GM19455 (cell line): ENCODE measurements around the gene USP5.

Experiments
- ATAC-seq: cut with Tn5 transposase; IDR thresholded peaks from one replicate; pipeline ENCODE4 v1.9.1; 2021; ENCODE audit not compliant: unreplicated experiment

The USP5 gene

DNA sequence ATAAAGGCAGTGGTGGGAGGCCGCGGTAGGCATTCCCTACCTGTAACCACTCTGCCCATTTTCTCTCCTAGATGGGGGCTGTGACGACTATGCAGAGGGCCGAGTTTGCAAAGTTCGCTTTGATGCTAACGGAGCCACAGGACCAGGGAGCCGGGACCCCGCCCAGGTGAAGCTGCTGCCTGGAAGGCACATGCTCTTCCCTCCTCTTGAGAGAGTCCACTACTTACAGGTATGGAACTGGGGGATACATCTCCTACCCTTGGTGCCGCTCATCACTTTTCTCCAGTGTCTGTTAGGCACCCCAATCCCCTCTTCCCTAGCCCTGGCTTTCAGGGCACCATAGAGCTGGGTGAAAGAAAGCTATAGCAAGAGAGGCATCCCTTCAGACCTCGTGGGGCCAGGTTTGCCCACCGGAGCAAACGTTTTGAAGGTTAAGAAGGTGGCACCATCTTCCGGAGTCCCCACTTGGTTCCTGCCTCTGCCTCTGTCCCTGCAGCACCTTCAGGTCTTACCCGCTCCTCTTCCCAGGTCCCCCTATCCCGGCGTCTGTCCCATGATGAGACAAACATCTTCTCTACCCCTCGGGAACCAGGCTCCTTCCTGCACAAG is 25.7 kb upstream of the USP5 start:
- no peak for ATAC-seq

DNA sequence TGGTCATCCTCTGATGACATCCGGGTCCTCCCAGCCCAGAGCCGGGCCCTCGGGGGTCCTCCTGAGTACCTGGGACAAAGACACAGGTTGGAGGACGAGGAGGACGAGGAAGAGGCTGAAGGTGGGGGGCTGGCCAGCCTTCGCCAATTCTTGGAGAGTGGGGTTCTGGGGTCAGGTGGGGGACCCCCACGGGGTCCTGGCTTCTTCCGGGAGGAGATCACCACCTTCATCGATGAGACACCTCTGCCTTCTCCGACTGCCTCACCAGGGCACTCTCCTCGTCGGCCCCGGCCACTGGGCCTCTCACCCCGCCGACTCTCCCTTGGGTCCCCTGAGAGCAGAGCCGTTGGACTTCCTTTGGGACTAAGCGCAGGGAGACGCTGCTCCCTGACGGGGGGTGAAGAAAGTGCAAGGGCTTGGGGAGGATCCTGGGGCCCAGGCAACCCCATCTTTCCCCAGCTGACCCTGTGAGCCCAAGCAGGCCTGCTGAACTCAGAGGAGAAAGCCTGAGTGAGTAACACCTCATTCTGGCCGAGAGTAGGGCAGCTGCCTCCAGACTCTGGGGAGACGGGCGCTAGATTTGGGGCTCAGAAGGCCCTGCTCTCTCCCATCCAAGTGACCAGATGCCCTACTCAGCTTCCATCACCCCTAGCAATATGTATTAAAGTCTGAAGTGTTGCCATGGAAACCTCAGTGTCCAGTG is 25.1 kb upstream of the USP5 start:
- no peak for ATAC-seq

DNA sequence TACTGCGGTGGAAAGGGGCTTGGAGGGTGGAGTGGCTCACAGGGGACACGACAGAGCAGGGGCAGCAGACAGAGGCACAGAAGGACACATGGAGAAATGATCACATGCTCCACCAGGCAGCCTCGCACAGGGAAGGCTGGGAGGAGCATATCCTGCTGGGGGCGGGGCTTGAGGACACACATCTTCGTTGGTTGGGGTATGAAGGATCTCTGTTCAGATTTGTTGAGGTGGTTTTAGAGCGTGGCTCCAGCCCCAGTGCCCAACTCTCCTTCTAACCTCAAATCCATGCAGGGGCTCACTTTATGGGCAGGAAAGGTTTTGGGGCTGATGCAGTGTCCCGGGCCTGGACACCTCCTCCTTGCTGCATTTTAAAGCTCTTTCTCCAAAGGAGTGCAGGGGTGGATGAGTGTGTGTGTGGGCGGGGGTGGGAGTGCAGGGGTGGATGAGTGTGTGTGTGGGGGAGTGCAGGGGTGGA is 24.5 kb upstream of the USP5 start:
- ATAC-seq = no peak

DNA sequence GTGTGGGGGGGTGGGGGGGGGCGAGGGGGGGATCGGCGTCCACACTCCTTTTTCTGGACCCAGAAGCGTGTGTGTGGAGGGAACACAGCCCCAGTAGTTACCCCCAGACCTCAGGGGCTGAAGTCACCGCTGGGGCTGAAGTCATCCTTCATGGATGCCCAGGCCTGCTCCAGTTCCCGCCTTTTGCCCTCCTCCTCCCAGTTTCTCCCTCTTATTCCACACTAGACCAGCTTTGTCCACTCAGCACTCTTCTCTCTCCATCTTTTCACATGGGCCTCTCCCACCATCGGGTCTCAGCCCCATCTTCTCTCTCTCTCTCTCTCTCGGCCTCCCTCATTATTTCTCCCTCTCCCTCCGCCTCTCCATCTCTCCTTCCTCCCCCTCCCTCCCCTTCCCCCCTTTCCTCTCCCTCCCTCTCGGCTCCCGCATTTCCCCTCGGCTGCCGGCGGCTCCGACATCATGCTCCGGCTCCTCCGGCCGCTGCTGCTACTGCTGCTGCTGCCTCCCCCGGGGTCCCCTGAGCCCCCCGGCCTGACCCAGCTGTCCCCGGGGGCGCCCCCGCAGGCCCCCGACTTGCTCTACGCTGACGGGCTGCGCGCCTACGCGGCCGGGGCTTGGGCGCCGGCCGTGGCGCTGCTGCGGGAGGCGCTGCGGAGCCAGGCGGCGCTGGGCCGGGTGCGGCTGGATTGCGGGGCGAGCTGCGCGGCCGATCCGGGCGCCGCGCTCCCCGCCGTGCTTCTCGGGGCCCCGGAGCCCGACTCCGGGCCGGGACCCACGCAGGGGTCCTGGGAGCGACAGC is 23.8 kb upstream of the USP5 start, which contains the start of gene P3H3:
Gene P3H3 (plus strand): TSS at position 426 of the 799 bp plus-strand sequence. CDS start 34 bp downstream, at position 460.
- no peak for ATAC-seq

DNA sequence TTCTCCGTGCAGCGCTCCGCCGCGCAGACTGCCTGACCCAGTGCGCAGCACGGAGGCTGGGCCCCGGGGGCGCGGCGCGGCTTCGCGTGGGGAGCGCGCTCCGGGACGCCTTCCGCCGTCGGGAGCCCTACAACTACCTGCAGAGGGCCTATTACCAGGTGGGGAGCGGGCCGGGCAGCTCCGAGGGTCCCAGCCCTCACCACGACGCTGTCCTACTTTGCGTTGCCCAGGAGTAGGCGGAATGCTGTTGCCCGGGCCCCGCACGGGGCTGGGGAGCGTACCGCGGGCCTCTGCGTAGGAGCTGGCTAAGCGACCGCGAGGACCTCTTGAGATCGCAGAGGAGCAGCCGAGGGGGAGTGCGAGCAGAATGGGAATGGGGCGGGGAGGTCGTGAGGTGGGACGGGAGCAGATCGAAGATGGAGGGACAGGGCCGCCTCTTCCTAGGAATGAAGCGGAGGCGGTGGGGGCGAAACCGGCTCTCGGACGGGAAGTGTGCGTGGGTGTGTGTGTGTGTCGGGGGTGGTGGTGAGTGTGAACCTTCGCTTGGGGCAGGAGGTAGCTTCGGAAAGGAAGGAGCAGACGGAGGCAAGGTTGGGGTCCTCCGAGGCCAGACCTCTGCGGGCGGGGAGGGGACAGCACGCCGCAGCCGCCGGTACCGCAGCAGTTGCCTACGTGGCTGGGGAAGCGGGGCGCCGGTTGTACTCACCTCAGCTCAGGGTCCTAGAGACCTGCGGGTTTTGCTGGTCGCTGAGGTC is 23.0 kb upstream of the USP5 start:
- no peak for ATAC-seq

DNA sequence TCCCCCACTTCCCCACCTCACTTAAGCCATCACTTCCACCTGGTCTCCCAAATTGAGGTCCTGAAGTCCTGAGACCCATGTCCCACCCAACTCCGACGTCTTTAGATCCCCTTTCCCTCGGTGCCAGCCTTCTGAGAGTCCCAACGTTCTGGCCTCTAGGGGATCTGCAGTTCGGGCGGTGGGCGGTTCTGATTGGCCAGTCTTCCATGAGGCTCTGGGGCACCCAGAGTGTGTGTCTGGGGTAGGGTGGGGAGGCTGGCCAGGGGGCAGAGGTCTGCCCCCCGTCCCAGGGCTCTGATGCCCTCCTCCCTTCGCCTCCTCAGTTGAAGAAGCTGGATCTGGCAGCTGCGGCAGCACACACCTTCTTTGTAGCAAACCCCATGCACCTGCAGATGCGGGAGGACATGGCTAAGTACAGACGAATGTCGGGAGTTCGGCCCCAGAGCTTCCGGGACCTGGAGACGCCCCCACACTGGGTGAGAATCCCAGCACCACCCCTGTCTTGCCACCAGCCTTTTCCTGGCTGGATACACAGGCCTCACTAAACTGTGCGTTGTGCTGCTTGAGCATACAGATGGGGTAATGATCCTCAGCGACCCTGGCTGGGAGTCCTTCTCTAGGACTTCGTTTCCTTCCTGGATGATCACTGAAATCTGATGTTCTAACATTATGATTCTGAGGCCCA is 22.3 kb upstream of the USP5 start:
- ATAC-seq = no peak

DNA sequence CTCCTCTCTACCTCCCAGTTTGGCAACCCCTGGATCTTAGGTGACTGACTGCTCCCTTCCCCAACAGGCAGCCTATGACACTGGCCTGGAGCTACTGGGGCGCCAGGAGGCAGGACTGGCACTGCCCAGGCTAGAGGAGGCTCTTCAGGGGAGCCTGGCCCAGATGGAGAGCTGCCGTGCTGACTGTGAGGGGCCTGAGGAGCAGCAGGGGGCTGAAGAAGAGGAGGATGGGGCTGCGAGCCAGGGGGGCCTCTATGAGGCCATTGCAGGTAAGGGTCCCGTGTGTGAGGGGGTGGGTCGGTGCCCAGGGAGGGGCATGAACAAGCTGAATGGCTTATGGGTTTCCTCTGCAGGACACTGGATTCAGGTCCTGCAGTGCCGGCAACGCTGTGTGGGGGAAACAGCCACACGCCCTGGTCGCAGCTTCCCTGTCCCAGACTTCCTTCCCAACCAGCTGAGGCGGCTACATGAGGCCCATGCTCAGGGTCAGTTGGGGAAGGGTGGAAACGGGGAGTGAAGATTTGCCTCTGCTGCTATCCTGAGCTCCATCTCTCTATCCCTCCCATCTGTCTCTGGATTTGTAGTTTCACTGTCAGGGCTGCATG is 21.6 kb upstream of the USP5 start:
- ATAC-seq = no peak

DNA sequence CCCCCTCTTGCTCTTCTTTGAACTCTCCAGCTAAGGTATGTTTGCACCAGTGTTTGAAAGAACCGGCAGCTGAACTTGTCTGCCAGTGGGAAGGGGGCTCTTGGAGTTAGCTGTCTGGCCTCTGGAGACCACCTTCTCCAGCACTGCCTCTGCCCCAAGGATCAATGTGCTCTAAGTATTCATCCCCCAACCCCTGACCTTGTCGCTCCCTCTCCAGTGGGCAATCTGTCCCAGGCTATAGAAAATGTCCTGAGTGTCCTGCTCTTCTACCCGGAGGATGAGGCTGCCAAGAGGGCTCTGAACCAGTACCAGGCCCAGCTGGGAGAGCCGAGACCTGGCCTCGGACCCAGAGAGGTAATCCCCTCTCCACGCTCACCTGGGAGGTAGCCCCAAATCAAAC is 21.0 kb upstream of the USP5 start:
- no peak for ATAC-seq

DNA sequence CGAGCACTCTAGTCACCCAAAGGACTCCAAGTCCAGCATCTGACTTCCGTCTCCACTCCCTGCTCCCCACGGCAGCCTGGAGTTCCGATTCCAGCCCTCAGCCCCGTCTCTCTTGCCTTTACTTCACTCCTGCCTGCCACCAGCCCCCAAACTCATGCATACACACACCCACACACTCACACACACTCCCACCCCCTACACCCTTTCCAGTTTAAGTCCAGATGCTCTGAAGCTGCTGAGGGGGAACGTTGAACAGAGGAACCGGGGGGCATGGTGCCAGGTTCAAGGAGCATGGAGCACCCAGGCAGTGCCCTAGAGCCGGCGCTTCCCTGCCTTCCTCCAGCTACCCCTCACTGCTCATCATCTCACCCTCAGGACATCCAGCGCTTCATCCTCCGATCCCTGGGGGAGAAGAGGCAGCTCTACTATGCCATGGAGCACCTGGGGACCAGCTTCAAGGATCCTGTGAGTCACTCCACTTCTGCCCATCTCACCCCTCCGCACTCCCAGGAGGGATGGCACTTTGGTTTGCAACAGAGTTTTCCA is 20.4 kb upstream of the USP5 start:
- ATAC-seq = no peak

DNA sequence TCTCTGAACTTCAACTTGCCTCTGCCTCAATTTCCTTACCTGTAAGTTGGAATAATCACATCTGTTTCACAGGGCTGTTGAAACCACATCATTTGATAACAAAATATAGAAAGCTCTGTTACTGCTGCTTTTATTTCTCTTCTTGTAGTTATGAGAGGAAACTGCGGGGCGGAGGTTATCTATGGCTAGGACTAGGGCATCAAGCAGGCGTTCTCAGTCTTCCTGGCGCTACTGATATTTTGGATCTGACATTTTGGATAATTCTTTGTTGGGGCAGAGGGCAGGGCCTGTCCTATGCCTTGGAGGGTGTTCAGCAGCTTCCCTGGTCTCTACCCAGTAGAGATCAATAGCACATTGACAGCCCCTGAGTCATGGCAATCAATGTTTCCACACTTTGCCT is 19.8 kb upstream of the USP5 start:
- ATAC-seq = no peak

DNA sequence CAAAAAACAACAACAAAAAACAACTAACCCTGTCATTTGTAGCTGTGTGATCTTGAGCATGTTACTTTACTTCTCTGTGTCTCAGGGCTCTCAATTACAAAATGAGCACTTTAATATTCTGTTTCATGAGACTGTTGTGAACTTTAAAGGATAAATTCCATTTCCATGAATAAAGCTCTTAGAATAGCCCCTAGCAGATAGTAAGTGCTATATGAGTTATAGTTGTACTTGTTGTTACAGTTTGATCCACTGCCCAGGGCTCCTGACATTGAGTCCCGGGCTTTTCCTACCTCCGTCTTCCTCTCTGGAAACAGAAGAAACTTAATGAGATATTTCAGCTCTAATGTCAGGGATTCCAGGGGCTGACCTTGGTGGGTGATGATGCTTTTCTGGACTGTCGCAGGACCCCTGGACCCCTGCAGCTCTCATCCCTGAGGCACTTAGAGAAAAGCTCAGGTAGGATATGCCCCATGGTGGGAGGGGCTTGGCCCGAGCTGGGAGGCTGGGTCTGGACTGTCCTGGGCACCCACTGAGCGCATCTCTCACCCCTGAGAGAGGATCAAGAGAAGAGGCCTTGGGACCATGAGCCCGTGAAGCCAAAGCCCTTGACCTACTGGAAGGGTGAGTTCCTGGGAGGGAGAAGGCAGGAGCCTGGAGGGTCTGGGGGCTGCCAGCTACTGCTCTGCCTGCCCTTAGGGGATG is 18.6 kb upstream of the USP5 start:
- ATAC-seq = no peak

DNA sequence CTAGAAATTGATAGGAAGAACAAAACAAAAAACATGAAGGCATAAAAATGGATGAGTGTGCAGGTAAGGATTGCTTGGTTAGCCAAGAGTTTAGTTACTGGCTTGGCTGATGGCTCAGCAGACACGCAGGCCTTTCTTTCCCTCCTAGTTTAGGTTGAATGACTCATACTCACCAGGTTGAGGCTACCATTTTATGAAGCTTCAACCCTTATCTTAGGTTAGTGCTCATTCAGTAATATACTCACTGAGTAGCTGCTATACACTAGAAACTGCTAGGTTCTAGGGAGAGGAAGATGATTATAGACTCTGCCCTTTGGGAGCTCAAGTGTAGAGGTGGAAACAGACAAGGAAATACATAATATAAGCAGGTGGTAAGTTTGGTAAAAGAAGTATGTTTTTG is 17.7 kb upstream of the USP5 start:
- no peak for ATAC-seq

DNA sequence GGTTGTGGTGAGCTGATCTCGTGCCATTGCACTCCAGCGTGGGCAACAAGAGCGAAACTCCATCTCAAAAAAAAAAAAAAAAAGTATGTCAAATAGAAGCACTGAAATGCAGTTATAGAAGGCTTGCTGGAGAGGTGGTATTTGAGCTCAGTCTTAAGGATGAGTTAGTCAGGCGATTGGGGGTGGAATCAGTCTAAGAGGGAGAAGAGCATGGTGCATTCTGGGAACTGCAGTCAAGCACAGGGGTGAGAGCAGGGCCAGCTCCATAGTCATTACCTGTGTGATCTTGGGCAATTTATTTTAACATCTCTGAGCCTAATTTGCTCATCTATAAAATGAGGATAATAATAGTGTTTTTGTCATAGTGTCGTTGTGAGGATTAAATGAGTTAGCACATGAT is 17.1 kb upstream of the USP5 start:
- ATAC-seq = no peak

DNA sequence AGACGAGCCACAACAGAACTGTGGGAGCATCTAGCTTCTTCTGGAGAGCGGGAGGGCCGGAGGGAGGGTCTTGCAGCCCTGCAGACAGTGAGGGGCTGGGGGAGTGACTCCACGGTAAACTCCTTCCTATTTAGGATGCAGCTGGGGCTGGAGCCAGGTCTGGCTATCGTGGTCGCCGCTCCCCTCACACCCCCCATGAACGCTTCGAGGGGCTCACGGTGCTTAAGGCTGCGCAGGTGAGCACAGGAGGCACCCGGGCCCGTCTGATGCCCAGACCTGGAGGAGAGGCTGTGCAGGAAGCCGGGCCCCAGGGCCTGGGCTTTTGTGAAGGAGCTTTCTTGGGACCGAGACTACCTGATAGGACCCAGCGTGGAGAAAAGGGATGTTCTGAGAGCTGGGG is 15.1 kb upstream of the USP5 start:
- no peak for ATAC-seq

DNA sequence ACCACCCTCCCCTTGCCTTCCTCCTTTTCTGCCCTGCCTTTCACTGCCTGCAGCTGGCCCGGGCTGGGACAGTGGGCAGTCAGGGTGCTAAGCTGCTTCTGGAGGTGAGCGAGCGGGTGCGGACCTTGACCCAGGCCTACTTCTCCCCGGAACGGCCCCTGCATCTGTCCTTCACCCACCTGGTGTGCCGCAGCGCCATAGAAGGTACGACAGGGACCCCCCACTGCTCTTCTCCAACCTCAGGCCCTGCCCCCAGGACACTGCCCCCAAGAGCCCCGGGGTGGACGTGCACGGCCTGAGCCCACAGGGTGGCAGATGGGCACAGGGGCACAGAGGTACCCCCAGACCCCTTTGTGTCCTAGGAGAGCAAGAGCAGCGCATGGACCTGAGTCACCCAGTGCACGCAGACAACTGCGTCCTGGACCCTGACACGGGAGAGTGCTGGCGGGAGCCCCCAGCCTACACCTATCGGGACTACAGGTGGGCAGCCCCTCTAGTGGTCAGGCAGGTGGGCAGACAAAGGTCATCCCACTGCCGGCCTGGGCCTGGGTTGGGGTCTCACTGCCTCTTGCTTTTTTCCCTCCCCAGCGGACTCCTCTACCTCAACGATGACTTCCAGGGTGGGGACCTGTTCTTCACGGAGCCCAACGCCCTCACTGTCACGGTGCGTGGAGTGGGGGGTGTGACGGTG is 14.4 kb upstream of the USP5 start:
- ATAC-seq = no peak

DNA sequence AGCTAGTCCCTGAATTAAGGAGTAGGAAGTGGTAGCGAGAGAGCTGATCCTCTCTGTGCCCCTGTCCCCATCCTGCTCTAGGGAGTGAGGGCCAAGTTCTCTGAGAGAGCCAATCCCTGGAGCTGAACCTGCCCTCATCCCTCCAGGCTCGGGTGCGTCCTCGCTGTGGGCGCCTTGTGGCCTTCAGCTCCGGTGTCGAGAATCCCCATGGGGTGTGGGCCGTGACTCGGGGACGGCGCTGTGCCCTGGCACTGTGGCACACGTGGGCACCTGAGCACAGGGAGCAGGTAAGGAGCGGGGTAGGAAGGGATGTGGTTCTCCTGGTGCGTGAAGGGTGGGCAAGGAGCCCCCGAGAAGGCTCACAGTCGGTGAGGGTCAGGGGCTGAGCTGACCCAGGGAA is 13.1 kb upstream of the USP5 start:
- no peak for ATAC-seq

DNA sequence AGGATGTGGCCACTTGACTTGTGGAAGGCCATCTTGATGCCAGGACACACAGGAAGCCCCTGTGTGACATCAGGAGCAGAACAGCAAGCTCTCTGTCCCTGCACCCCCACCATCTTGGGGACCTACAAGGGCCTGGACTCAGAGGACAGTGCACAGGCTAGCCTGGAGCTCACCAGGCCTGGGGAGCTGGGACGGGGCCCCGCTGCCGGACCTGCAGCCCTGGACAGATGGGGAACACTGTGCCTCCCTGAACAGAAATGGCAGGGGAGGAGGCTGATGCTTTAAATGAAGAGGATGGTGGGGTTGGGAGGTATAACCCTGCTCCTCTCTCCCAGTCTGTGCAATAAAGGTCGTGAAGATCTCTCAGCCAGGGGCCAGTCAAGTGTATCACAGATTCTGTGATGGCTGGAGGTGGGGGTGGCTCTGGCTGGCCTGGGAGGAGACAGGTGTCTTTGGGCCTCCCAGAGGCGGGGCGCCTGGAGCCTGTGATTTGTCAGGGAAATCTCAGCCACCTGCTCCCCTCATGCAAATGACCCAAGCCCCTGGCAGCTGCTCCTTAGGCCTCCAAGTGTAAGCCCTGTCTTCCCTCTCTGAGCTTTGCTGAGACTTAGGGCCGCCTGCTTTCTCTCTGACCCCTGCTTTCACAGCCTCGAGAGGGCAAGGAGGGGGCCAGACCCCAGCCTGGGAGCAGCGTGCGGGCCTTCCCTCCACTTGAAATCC is 12.3 kb upstream of the USP5 start:
- ATAC-seq = peak; percentile 90

DNA sequence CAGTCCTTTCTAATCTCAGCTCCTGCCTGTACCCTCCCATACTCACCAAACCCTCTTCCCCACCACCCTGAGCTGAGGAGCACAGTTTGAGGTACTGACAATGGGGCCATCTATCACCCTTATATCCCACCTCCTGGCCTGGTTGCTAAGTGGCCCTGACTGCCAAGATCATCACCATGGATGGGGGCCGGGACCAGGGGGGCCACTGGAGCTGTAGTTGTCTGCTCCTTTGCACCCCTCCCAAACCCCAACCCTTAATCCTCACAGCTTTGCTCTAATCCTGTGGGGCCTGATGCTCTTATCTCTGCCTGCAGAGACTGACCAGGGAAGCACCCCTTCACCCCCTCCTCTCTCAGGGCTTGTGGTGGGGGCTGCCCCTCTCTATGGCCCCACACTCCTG is 11.6 kb upstream of the USP5 start:
- ATAC-seq = no peak
